ENCODE measurements around the gene PCSK1. TPM values are rescaled to one million over a fixed set of nuclear protein-coding genes. Genes with fewer than 3 reads are reported as not detected.

The PCSK1 gene
- total and polyA plus RNA-seq, 9 donors = 0.08 to 2.3 (median 0.35) TPM

DNA sequence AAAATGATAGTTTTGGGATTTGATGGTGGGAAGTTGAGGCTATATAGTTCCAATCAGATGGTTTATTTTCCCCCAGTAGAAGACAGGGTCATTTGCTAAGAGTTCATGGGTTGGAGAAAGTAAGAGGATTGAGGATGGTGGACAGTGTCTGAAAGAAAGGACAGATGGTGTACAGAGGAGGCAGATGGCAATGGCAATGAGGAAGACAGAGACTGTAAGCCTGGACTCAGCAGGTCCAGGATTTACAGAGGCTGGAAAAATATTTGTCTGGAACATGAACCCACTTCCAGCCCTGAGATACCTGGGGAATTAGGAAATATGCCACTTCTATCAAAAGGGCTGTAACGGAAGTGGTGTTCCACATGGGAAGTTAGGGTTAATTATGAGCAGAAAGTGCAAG, 84.5 kb downstream of the PCSK1 start:
- intact Hi-C loops (cut with DNase I) = loop anchor here in 3 of 4 donors (5.0 kb wide), 2 partner anchors 249 to 254 kb away; no protein-coding TSS in a partner anchor
- Histone ChIP-seq H3K4me3 (no peak overlapping the region), H3K27me3 (no peaks in the 10 kb centered on the region), H3K4me1 (ENCODE audit: insufficient read depth) (no peaks in the 10 kb centered on the region), H3K9me3 (no peaks in the 10 kb centered on the region), H3K27ac (no peak overlapping the region), H3K36me3 (no peaks in the 10 kb centered on the region)
- no peak for DNase-seq
- 78 to 80% (median 80%) methylated on average over 1 of the region's 1 CpG for WGBS, 3 donors
- TF ChIP-seq EP300 (IDR thresholded peaks at IDR 0.05) (no peak), POLR2A (IDR thresholded peaks at IDR 0.05) (no peak)
- TF ChIP-seq, protein P1, sequence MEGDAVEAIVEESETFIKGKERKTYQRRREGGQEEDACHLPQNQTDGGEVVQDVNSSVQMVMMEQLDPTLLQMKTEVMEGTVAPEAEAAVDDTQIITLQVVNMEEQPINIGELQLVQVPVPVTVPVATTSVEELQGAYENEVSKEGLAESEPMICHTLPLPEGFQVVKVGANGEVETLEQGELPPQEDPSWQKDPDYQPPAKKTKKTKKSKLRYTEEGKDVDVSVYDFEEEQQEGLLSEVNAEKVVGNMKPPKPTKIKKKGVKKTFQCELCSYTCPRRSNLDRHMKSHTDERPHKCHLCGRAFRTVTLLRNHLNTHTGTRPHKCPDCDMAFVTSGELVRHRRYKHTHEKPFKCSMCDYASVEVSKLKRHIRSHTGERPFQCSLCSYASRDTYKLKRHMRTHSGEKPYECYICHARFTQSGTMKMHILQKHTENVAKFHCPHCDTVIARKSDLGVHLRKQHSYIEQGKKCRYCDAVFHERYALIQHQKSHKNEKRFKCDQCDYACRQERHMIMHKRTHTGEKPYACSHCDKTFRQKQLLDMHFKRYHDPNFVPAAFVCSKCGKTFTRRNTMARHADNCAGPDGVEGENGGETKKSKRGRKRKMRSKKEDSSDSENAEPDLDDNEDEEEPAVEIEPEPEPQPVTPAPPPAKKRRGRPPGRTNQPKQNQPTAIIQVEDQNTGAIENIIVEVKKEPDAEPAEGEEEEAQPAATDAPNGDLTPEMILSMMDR (IDR thresholded peaks at IDR 0.05) = no peak

DNA sequence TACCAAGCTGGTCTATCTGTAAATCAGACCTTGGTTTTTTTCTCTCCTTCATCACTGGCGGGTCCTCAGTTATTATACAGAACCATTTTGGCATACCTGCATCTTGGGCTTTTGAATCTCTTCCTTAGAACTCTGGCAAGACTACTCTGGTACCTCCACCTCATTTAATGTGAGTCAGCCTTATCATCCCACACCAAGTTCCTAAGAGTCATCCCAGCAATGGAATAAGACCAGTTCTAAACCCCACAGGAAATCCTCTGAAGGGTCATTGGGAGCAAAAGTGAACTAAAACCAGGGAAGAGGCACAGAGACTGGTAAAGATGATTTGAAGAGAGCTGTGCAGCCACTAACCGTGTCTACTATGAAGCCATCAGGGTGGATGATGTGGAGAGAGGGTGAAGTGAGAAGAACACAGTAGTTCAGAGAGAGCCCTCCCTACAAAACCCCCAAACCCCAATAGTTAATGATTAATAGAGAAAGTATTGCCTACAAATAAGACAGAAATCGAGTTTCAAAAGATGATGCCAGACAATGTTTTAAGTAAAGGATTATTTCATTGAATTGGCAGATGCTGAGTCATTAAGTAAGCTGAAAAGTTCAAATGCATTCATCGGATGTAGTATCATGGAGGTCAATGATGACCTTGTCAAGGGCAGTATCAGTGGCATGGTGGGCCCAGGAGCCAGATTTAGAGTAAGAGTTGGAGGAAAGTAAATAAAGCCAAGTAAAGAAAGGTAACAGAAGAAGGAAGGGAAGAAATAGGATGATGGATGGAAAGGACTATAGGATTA, 85.4 kb downstream of the PCSK1 start:
- intact Hi-C loops (cut with DNase I) = loop anchor here in 3 of 4 donors (5.0 kb wide), 2 partner anchors 250 to 255 kb away; no protein-coding TSS in a partner anchor
- WGBS, 3 donors = 83 to 86% (median 84%) methylated on average over 4 of the region's 4 CpGs
- DNase-seq = no peak
- Histone ChIP-seq H3K4me1 (ENCODE audit: insufficient read depth) (no peaks in the 10 kb centered on the region), H3K9me3 (no peaks in the 10 kb centered on the region), H3K4me3 (no peak overlapping the region), H3K36me3 (no peaks in the 10 kb centered on the region), H3K27ac (no peak overlapping the region), H3K27me3 (no peaks in the 10 kb centered on the region)
- TF ChIP-seq EP300 (IDR thresholded peaks at IDR 0.05) (no peak), POLR2A (IDR thresholded peaks at IDR 0.05) (no peak)
- TF ChIP-seq, protein P1 (IDR thresholded peaks at IDR 0.05) = no peak

GRCh38 chr5:96344678-96345577, 88.1 kb downstream of the PCSK1 start:
- no peaks in the 10 kb centered on the region for H3K36me3 ChIP-seq
- no peaks in the 10 kb centered on the region for H3K4me1 ChIP-seq (ENCODE audit: insufficient read depth)
- no peak overlapping the region for H3K4me3 ChIP-seq
- intact Hi-C loops (cut with DNase I) = loop anchor here in 3 of 4 donors (5.0 kb wide), 2 partner anchors 252 to 257 kb away; no protein-coding TSS in a partner anchor
- DNase-seq = no peak
- TF ChIP-seq POLR2A (IDR thresholded peaks at IDR 0.05) (no peak), EP300 (IDR thresholded peaks at IDR 0.05) (no peak)
- TF ChIP-seq, protein P1 (IDR thresholded peaks at IDR 0.05) = peak in 1 of 3 donors; percentile 30
- WGBS, 3 donors = 45 to 52% (median 52%) methylated on average over 6 of the region's 6 CpGs
- no peaks in the 10 kb centered on the region for H3K9me3 ChIP-seq
- no peaks in the 10 kb centered on the region for H3K27me3 ChIP-seq
- no peak overlapping the region for H3K27ac ChIP-seq

DNA sequence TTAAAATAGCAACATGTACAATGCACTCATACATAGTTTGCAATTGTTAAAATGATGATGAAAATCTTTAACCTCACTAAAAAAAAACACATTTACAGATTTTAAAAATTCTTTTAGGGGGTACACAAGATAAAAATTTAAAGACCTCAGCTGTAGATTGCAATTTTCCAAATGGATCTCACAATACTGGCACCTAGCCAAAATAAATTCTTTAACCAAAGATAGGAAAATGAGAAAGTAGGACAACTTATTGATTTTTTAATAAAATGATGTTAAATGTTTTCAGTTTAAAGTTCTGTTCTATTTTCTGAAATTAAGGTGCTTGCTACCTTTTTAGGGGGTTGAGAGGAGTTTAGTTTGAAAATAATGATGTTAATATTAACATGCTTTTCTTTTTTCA, 90.0 kb downstream of the PCSK1 start:
- H3K9me3 ChIP-seq = no peaks in the 10 kb centered on the region
- H3K27me3 ChIP-seq = no peaks in the 10 kb centered on the region
- no peak overlapping the region for H3K27ac ChIP-seq
- no peaks in the 10 kb centered on the region for H3K36me3 ChIP-seq
- no peak overlapping the region for H3K4me3 ChIP-seq
- no peak for DNase-seq
- intact Hi-C loops (cut with DNase I) = no loop called here
- peaks cover 6% of the 10 kb centered on the region for H3K4me1 ChIP-seq (ENCODE audit: insufficient read depth)
- TF ChIP-seq, protein P1 (IDR thresholded peaks at IDR 0.05) = no peak
- TF ChIP-seq POLR2A (IDR thresholded peaks at IDR 0.05) = no peak
- TF ChIP-seq EP300 (IDR thresholded peaks at IDR 0.05) = no peak

Measured in ovary (tissue), 9 donors.